Kidney epithelial cell (primary cell): Measurements from ENCODE around the gene GNG7. TPM values are rescaled to one million over a fixed set of nuclear protein-coding genes. Genes with fewer than 3 reads are reported as not detected.

Experiments
- DNase-seq: peaks from one replicate; pipeline ENCODE4 v3.0.0-alpha.2; 2010; ENCODE audit warnings: low read depth
- H3K27me3 ChIP-seq: 2 replicates; pipeline ENCODE4 v1.6.0; 2011; ENCODE audit warnings: low read length; ENCODE audit not compliant: control insufficient read depth, insufficient read depth
- H3K36me3 ChIP-seq: 2 replicates; pipeline ENCODE4 v1.5.1; 2011; ENCODE audit warnings: low read length; ENCODE audit not compliant: control insufficient read depth, insufficient read depth
- H3K4me3 ChIP-seq: 2 replicates; pipeline ENCODE4 v1.5.1; 2011; ENCODE audit warnings: low read depth, mild to moderate bottlenecking, control low read depth, low read length
- total RNA-seq: library from RNA; depleted of rRNA; stranded (reverse); fragments of >200 nt; gene quantifications from 2 replicates; pipeline ENCODE4 v1.2.3, GENCODE V29; 2015
- TF ChIP-seq, protein P1 (sequence below): IDR thresholded peaks from 2 replicates; pipeline ENCODE4 v1.5.1; 2011; ENCODE audit warnings: mild to moderate bottlenecking, moderate library complexity, low read length, control low read depth, inconsistent platforms; ENCODE audit not compliant: insufficient read depth, poor library complexity, severe bottlenecking

Gene GNG7
- total RNA-seq, 1 donor from 2014 or later = 0.33 TPM

DNA sequence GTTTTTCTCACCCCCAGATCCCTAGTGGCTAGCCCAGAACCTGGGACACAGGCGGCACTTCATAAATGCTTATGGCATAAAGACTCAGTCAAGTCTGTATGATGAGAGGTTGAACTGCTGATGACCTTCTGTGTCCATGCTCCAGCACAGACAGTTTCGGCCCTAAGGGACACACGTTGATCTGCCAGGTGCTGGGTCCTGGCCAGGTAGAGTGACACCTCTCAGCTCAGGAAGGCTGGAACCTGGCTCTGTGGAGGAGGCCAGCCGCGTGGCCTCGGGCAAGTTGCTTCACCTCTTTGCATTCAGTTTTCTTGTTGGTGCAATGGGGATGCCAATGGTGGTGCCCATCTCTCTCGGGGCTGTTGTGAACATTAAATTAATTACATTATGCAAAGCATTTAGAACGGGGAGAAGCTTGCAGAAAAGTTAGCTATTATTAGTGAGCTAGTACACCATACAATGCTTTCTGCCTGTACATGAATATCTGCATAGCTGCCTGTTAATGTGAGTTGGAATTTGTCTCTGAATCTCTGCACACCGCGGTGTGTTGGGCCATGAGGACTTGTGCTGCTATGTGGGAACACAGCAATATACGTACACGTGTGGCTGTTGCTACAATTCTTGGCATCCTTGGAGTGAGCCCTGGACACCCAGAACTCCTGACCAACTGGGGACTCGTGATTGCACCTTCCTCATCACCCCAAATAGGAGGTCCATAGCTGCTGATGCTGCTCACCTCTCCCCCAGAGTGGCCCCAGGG lies 218.1 kb downstream of the GNG7 start:
- Histone ChIP-seq H3K4me3 (no peak overlapping the region), H3K36me3 (no peaks in the 10 kb centered on the region), H3K27me3 (peaks cover under 1% of the 10 kb centered on the region)
- TF ChIP-seq, protein P1, sequence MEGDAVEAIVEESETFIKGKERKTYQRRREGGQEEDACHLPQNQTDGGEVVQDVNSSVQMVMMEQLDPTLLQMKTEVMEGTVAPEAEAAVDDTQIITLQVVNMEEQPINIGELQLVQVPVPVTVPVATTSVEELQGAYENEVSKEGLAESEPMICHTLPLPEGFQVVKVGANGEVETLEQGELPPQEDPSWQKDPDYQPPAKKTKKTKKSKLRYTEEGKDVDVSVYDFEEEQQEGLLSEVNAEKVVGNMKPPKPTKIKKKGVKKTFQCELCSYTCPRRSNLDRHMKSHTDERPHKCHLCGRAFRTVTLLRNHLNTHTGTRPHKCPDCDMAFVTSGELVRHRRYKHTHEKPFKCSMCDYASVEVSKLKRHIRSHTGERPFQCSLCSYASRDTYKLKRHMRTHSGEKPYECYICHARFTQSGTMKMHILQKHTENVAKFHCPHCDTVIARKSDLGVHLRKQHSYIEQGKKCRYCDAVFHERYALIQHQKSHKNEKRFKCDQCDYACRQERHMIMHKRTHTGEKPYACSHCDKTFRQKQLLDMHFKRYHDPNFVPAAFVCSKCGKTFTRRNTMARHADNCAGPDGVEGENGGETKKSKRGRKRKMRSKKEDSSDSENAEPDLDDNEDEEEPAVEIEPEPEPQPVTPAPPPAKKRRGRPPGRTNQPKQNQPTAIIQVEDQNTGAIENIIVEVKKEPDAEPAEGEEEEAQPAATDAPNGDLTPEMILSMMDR = no peak
- DNase-seq = no peak

DNA sequence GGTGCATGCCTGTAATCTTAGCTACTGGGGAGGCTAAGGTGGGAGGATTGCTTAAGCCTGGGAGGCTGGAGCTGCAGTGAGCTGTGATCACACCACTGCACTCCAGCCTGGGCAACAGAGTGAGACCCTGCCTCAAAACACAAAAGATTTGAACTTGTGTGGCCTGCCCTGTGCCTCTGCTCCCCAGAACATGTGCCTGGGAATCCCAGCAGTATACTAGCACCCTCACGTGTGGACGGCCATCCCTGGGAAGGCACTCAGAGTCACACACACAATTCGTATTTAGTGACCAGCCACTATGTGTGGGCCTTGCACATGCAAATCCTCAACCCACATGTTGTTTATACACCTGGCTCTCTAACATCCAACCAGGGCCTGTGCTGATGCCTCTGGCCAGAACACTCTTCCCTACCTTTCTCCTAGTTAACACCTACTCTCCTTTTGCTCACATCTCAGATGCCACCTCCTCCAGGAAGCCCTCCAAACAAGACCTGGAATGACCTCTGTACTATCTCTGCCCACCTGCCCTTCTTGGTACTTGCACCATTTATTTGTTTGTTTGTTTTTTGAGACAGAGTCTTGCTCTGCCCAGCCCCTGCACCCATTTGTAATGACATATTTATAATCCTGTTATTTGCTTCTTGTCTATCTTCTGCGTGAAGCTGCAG lies 218.9 kb downstream of the GNG7 start:
- no peaks in the 10 kb centered on the region for H3K36me3 ChIP-seq
- TF ChIP-seq, protein P1 = no peak
- no peak overlapping the region for H3K4me3 ChIP-seq
- DNase-seq = no peak
- H3K27me3 ChIP-seq = no peaks in the 10 kb centered on the region

DNA sequence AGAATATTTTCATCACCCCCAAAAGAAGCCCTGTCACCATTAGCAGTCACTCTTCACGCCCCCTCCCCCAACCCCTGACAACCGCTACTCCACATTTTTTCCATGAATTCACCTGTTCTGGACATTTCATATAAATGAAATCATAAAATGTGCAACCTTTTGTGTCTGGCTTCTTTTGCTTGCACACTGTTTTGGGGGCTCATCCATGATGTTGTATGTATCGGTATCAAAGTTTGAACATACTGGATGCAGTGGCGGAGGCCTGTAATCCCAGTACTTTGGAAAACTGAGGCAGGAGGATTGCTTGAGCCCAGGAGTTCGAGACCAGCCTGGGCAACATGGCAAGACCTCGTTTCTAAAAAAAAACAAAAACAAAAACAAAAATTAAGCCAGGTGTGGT lies 219.4 kb downstream of the GNG7 start:
- TF ChIP-seq, protein P1 = no peak
- no peak overlapping the region for H3K4me3 ChIP-seq
- DNase-seq = no peak
- no peaks in the 10 kb centered on the region for H3K27me3 ChIP-seq
- no peaks in the 10 kb centered on the region for H3K36me3 ChIP-seq

DNA sequence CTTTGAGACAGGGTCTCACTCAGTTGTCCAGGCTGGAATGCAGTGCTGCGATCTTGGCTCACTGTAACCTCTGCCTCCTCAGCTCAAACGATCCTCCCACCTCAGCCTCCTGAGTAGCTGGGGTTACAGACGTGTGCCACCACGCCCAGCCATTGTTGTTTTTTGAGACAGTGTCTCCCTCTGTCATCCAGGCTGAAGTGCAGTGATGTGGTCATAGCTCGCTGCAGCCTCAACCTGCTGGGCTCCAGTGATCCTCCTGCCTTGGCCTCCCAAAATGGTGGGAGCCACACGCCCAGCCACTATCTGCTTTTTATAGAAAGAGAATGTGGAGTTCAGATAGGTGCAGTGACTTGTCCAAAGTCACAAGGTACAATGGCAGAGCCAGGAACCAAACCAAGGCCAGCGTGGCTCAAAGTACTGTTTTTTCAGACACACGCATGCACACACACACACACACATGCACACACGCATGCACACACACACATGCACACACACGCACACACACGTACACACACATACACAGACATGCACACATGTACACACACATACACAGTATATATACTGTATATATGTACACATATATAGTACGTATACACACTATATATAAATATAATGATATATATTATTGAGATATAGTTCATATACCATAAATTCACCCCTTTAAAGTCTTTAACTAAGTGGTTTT lies 220.0 kb downstream of the GNG7 start:
- H3K4me3 ChIP-seq = no peak overlapping the region
- TF ChIP-seq, protein P1 = no peak
- no peaks in the 10 kb centered on the region for H3K27me3 ChIP-seq

DNA sequence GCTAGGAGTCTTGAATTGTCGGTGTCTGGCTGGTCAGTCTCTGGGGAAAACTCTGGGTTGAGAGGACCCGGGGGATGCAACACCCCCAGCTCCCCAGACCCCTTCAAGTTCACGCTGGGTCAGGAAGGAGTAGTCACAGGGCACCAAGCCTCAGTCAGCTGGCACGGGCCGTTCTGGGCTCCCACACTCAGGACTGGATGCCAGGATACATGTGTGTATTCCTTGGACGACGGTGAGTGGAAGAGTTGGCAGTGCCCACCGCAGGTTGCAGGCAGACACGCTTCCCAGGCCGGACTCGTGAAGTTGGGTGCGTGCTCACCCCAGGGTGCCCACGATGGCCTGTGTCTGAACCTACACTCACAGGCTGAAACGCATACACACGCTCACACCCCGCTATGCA lies 221.0 kb downstream of the GNG7 start:
- Histone ChIP-seq H3K36me3 (no peaks in the 10 kb centered on the region), H3K27me3 (no peaks in the 10 kb centered on the region), H3K4me3 (no peak overlapping the region)
- DNase-seq = no peak
- TF ChIP-seq, protein P1 = no peak

More for the DNA sequence above, 220.0 kb downstream of the GNG7 start:
- no peak for DNase-seq
- H3K36me3 ChIP-seq = no peaks in the 10 kb centered on the region
